Fibroblast of the aortic adventitia (primary cell): Measurements from ENCODE around the gene PCK1. TPM values are rescaled to one million over a fixed set of nuclear protein-coding genes. Genes with fewer than 3 reads are reported as not detected.

ENCODE experiments used
- DNase-seq: peaks from one replicate; pipeline ENCODE4 v3.0.0-alpha.2; 2010; ENCODE audit warnings: low read depth
- H3K4me3 ChIP-seq: 2 replicates; pipeline ENCODE4 v1.5.1; 2011; ENCODE audit warnings: low read depth, mild to moderate bottlenecking, control low read depth, low read length, moderate library complexity
- CTCF ChIP-seq: IDR thresholded peaks from 2 replicates; pipeline ENCODE4 v1.5.1; 2011; ENCODE audit warnings: mild to moderate bottlenecking, low read length, control low read depth, inconsistent platforms; ENCODE audit not compliant: insufficient read depth
- total RNA-seq: library from RNA; depleted of rRNA; stranded (reverse); fragments of >200 nt; gene quantifications from 2 replicates; pipeline ENCODE4 v1.2.3, GENCODE V29; 2012; ENCODE audit warnings: low replicate concordance

Gene PCK1
- total RNA-seq, 1 donor = not detected

- H3K4me3 ChIP-seq = no peak overlapping the region
- no peak for TF ChIP-seq CTCF
Observed at GRCh38 chr20:57611586-57612311, 50.8 kb downstream of the PCK1 start.

GRCh38 chr20:57612436-57612835, 51.5 kb downstream of the PCK1 start:
- no peak for TF ChIP-seq CTCF
- DNase-seq = no peak
- H3K4me3 ChIP-seq = no peak overlapping the region

More at GRCh38 chr20:57611586-57612311, 50.8 kb downstream of the PCK1 start:
- DNase-seq = no peak

- TF ChIP-seq CTCF = no peak
- no peak for DNase-seq
- H3K4me3 ChIP-seq = no peak overlapping the region
Observed at GRCh38 chr20:57612916-57613315, 52.0 kb downstream of the PCK1 start.

GRCh38 chr20:57613481-57613921, 52.6 kb downstream of the PCK1 start:
- no peak overlapping the region for H3K4me3 ChIP-seq
- no peak for DNase-seq
- no peak for TF ChIP-seq CTCF

- no peak for DNase-seq
- no peak for TF ChIP-seq CTCF
- H3K4me3 ChIP-seq = no peak overlapping the region
Observed at GRCh38 chr20:57614490-57615444, 53.9 kb downstream of the PCK1 start.

GRCh38 chr20:57615445-57615811, 54.5 kb downstream of the PCK1 start:
- H3K4me3 ChIP-seq = no peak overlapping the region
- TF ChIP-seq CTCF = no peak
- DNase-seq = no peak
